ENCODE data around the gene C3orf33. TPM values are rescaled to one million over a fixed set of nuclear protein-coding genes. Genes with fewer than 3 reads are reported as not detected.
"Not testable (repeated sequence)": the region's sequence is repeated elsewhere in the genome, so short reads cannot be mapped to it uniquely, and the experiment has no call there.

Gene C3orf33
- total RNA-seq, 1 donor from 2014 or later: 5.1 TPM

DNA sequence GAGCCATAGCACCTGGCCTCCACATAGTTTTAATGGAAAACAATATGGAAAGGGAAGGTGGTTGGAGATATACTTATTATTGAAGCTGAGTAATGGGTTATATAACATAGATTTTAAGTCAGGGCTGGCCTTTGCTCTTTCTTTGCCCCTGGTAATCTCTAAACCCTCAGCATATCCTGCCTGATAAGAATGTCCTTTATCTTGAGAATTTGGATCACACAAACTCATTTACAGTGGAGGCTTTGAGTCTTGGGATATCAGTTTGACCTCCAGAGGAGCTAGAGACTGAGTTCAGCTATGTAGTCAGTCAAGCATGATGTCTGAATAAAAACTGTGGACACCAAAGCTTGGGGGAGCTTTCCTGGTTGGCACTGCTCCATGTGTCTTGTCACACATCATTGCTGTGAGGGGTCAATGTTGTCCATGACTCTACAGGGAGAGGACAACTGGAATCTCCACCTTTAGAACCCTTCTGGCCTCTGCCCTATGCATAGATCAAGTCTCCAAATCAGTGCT, 9.0 kb upstream of the C3orf33 start:
- TF ChIP-seq CTCF (IDR thresholded peaks at IDR 0.05): no peak
- no peak for DNase-seq (ENCODE audit: low spot score)
- H3K4me3 Mint-ChIP-seq (ENCODE audit: unreplicated experiment): no peak overlapping the region
- no peaks in the 10 kb centered on the region for H3K27me3 Mint-ChIP-seq (ENCODE audit: low read depth)
- H3K9me3 Mint-ChIP-seq (ENCODE audit: low read depth): no peaks in the 10 kb centered on the region
- H3K27ac Mint-ChIP-seq (ENCODE audit: unreplicated experiment): no peak overlapping the region
- H3K4me1 Mint-ChIP-seq (ENCODE audit: low read depth): no peaks in the 10 kb centered on the region
- peaks cover 3% of the 10 kb centered on the region for H3K36me3 Mint-ChIP-seq (ENCODE audit: low read depth)

GRCh38 chr3:155813224-155813623, 7.1 kb upstream of the C3orf33 start:
- H3K4me1 Mint-ChIP-seq (ENCODE audit: low read depth); H3K36me3 Mint-ChIP-seq (ENCODE audit: low read depth); DNase-seq (ENCODE audit: low spot score); H3K9me3 Mint-ChIP-seq (ENCODE audit: low read depth); H3K4me3 Mint-ChIP-seq (ENCODE audit: unreplicated experiment); H3K27ac Mint-ChIP-seq (ENCODE audit: unreplicated experiment); H3K27me3 Mint-ChIP-seq (ENCODE audit: low read depth): not testable (repeated sequence)

GRCh38 chr3:155809181-155809580, 3.1 kb upstream of the C3orf33 start:
- peaks cover 6% of the 10 kb centered on the region for H3K4me1 Mint-ChIP-seq (ENCODE audit: low read depth)
- no peaks in the 10 kb centered on the region for H3K27me3 Mint-ChIP-seq (ENCODE audit: low read depth)
- H3K27ac Mint-ChIP-seq (ENCODE audit: unreplicated experiment): no peak overlapping the region
- H3K36me3 Mint-ChIP-seq (ENCODE audit: low read depth): no peaks in the 10 kb centered on the region
- no peak for TF ChIP-seq CTCF (IDR thresholded peaks at IDR 0.05)
- no peak overlapping the region for H3K4me3 Mint-ChIP-seq (ENCODE audit: unreplicated experiment)
- no peak for DNase-seq (ENCODE audit: low spot score)
- no peaks in the 10 kb centered on the region for H3K9me3 Mint-ChIP-seq (ENCODE audit: low read depth)

GRCh38 chr3:155807823-155808222, 1.7 kb upstream of the C3orf33 start:
- no peak overlapping the region for H3K4me3 Mint-ChIP-seq (ENCODE audit: unreplicated experiment)
- TF ChIP-seq CTCF (IDR thresholded peaks at IDR 0.05): no peak
- H3K4me1 Mint-ChIP-seq (ENCODE audit: low read depth): peaks cover 6% of the 10 kb centered on the region

DNA sequence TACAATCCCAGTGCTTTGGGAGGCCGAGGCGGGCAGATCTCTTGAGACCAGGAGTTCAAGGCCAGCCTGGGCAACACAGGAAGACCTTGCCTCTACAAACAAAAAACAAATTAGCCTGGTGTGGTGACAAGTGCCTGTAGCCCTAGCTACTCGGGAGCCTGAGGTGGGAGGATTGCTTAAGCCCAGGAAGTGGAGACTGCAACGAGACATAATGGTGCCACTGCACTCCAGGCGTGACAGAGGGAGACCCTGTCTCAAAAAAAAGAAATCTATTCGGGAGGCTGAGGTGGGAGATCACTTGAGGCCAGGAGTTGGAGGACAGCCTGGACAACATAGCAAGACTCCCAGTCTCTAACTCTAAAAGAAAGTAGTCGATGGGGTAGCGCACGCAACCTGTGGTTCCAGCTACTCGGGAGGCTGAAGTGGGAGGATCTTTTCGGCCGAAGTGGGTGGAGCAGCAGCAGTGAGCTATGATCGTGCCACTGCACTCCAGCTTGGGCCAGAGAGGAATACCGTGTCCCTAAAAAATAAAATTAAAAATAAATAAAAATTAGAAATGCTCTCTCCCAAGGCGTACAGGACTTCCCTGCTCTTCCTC, 775 bp downstream of the C3orf33 start:
- peak overlapping the region; percentile 92 for H3K27ac Mint-ChIP-seq (ENCODE audit: unreplicated experiment)
- peaks cover 4% of the 10 kb centered on the region for H3K36me3 Mint-ChIP-seq (ENCODE audit: low read depth)
- peaks cover 6% of the 10 kb centered on the region for H3K4me1 Mint-ChIP-seq (ENCODE audit: low read depth)
- peak overlapping the region; percentile 87 for H3K4me3 Mint-ChIP-seq (ENCODE audit: unreplicated experiment)
- DNase-seq (ENCODE audit: low spot score): no peak
- TF ChIP-seq CTCF (IDR thresholded peaks at IDR 0.05): no peak
- no peaks in the 10 kb centered on the region for H3K9me3 Mint-ChIP-seq (ENCODE audit: low read depth)
- no peaks in the 10 kb centered on the region for H3K27me3 Mint-ChIP-seq (ENCODE audit: low read depth)

More at GRCh38 chr3:155807823-155808222, 1.7 kb upstream of the C3orf33 start:
- no peak overlapping the region for H3K27ac Mint-ChIP-seq (ENCODE audit: unreplicated experiment)
- no peak for DNase-seq (ENCODE audit: low spot score)
- H3K27me3 Mint-ChIP-seq (ENCODE audit: low read depth): no peaks in the 10 kb centered on the region
- H3K36me3 Mint-ChIP-seq (ENCODE audit: low read depth): no peaks in the 10 kb centered on the region
- H3K9me3 Mint-ChIP-seq (ENCODE audit: low read depth): no peaks in the 10 kb centered on the region

DNA sequence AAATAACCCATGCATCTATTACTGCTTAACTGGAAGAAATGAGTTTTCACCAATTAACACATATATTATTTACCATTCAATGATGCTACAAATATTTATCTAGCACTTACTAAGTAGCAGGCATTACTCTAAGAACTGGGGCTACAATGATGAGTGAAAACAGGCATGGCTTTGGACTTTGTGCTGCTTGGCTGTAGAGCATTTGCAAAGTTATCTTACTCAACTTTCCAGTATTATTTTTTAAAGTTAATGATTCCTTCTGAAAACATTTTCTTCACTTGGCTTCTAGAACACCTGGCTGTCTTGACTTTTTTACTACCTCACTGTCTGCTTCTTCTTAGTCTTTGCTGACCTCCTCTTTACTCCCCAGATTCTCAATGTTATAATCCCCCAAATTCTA, 1.8 kb downstream of the C3orf33 start:
- Mint-ChIP-seq H3K36me3 (ENCODE audit: low read depth) (peaks cover 9% of the 10 kb centered on the region), H3K4me1 (ENCODE audit: low read depth) (peaks cover 6% of the 10 kb centered on the region), H3K9me3 (ENCODE audit: low read depth) (no peaks in the 10 kb centered on the region), H3K27me3 (ENCODE audit: low read depth) (no peaks in the 10 kb centered on the region), H3K4me3 (ENCODE audit: unreplicated experiment) (no peak overlapping the region), H3K27ac (ENCODE audit: unreplicated experiment) (no peak overlapping the region)
- no peak for DNase-seq (ENCODE audit: low spot score)
- TF ChIP-seq CTCF (IDR thresholded peaks at IDR 0.05): no peak
